NCI-H526 (cell line): ENCODE data around the gene MAPK8IP2.
A peak's percentile ranks its signal among the peaks of the same experiment; 100 is the strongest.
"Not testable (repeated sequence)": the region's sequence is repeated elsewhere in the genome, so short reads cannot be mapped to it uniquely, and the experiment has no call there.

ENCODE experiments used
- DNase-seq, 2 experiments: peaks; one replicate each; lab custom pipeline; 2025; lab: John Stamatoyannopoulos, UW

The MAPK8IP2 gene

GRCh38 chr22:50599816-50600455 is 657 bp upstream of the MAPK8IP2 start:
- peak in 1 of 2 experiments; percentile 50 for DNase-seq

DNA sequence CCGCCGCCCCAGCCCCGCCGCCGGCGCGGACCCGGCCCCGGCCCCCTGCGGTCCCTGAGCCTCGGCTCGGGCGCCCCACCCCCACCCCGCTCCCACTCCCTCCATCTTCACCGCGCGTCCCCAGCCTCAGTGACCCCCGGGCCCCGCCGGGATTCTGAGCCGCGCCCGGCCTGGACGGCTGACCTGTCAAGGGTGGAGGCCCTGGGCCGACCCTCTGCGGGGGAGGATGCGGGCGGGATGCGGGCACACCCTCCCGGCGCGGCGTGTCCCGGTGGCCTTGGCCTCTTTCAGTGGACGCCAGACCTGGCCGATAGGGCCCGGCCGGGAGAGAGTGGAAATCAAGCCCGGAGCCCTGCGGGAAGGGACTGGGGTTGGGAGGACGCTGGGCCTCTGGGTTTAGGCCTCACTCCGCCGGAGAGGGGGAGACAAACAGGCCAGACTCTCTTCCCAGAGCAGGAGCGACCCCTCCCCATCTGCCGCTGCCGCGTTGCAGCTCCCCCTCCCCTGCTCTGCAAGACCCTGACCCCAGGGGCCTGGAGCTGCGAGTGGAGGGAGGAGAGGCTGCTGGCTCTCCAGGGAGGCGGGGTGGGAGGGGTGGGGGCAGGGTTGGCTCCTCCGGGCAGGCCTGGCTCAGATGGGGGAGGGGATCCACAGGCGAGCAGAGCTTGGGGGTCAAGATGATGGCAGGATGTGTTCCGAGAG is 525 bp downstream of the MAPK8IP2 start:
- peak in 1 of 2 experiments; percentile 44 for DNase-seq

GRCh38 chr22:50601669-50602337 is 1.2 kb downstream of the MAPK8IP2 start:
- no peak for DNase-seq

DNA sequence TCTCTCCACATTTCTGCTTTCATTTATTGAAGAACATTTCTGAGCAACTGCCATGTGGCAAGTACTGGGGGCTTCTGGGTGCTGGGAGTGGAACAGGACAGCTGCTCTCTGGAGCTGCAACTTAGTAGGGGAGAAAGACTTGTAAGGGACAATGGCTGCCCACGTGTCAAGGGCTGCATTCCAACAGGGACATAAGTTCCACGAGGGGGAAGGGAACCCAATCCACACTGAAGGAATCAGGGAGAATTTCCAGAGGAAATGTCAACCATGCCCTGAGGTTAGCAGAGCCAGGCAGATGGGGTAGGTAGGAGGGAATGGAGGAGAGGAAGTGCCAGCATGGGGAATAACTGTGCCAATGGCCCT is 1.7 kb downstream of the MAPK8IP2 start:
- no peak for DNase-seq

DNA sequence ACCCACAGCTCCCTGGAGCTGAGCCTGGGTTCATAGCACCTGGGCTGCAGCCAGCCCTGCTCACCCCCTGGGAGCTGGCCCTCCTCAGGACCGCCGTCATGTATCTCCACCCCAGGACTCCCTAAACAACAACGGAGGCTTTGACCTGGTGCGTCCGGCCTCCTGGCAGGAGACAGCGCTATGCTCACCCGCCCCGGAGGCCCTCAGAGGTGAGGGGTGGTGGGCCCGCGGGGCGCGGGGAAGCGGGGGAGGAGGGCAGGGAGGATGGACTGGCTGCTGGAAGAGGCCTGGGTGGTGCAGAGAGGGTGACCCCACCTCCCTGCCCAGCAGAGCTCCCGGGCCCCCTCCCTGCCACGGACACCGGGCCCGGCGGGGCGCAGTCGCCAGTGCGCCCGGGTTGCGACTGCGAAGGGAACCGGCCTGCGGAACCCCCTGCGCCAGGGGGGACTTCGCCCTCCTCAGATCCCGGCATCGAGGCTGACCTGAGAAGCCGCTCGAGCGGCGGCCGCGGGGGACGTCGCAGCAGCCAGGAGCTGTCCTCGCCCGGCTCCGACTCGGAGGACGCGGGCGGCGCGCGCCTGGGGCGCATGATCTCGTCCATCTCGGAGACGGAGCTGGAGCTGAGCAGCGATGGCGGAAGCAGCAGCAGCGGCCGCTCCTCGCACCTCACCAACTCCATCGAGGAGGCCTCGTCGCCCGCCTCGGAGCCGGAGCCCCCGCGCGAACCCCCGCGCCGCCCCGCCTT is 3.1 kb downstream of the MAPK8IP2 start:
- DNase-seq, result no peak

GRCh38 chr22:50604256-50605001 is 3.8 kb downstream of the MAPK8IP2 start:
- no peak for DNase-seq

DNA sequence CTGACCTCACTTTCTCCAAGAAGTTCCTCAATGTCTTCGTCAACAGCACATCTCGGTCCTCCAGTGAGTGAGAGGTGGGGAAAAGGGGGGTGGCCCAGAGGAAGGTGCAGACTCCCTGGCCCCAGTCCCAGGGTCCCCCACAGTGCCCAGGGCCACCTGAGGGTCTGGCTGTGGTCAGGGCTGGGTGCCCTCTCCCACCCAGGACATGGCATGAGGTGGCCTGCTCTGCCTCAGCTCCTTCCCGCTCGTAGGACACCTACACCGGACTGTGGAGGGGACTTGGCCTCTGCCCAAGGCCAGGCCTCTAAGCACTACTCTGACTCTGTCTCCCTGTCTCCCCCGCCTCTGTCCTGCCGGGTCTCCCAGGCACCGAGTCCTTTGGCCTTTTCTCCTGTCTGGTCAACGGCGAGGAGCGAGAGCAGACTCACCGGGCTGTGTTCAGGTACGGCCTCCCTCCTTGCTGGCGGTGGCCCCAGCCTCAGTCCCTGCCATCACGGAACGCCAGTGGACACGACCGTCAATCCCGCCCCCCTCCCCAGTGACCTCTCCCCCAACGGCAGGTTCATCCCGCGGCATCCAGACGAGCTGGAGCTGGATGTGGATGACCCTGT is 4.5 kb downstream of the MAPK8IP2 start:
- no peak for DNase-seq

- no peak for DNase-seq
These were observed 5.1 kb downstream of the MAPK8IP2 start for GRCh38 chr22:50605613-50606074.

DNA sequence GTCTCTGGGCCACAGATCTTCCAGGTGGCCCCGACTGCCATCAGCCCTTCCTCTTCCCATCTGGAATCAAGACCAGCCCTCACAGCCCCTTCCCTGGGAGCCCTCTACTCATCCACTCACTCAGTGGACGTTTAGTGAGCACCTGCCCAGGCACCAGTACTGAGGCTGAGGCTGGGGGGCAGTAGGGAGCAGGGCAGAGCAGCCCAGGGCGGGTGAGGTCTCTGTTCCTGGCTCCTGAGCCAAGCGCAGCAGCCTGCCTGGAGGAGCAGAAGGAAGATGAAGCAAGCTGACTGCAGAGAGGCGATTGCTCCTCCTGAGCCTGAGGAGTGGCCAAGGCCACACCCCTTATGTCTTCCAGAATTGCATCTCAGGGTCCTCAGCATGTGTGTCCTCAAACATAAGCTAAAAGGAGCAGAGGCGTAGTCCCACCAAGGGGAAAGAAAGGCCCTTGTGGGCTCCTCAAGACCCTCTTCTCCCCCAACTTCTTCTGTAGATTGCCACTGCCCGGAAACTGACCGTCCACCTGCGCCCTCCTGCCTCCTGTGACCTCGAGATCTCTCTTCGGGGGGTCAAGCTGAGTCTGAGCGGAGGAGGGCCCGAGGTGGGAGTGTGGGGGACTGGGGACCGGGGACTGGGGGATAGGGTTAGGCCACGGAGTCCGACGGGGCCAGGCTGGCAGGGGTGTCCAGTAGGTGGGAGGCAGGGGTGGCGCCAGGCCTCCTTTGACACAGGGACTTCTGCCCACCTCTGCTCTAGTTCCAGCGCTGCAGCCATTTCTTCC is 5.8 kb downstream of the MAPK8IP2 start:
- DNase-seq, result no peak

DNA sequence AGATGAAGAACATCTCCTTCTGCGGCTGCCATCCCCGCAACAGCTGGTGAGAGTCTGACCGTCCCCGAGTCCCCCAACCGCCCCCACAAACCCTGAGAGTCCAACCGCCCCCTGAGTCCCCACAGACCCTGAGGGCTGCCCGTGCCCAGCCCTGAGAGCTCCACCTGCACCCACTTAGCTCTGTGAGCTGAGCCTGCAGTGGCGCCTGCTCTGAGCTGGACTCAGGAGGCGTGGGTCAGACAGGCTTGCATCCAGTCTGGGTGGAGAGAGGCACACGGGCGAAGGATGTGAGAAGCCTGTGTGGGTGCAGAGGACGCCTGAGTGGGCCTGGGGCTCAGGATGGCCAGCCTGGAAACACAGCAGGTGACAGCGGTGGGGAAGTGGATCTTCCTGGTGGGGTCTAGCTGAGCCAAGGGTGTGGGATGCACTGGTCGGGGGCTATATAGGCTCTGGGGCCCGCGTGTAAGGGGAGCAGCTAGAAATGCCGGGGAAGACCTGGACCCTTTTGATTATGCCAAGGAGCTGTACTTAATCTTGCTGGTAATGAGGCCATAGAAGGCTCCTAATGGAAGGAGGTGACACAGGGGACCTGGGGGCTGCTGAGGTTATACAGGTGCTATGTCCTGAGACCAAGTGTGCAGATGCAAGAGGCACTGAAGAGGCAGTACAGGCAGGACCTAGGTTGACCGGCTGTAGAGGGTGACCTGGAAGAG is 6.5 kb downstream of the MAPK8IP2 start:
- no peak for DNase-seq

DNA sequence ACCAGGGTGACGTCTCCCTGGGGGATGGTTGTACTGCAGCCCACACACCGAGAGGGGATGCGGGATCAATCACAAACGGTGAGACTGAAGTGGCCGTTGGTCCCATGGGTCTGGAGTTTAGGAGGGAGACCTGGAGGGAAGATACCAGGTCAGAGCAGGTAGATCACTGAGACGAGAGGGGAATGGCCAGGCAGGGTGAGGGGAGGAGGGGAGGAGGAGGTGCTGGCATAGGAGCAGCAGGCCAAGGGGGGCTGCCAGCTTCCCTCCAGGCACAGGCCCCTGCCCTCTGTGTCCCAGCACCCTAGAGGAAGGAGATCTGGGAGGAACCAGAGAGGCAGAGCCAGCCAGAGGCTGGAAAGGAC is 7.0 kb downstream of the MAPK8IP2 start:
- DNase-seq, result no peak

- not testable (repeated sequence) for DNase-seq
These were observed 7.7 kb downstream of the MAPK8IP2 start for GRCh38 chr22:50608058-50608840.

DNA sequence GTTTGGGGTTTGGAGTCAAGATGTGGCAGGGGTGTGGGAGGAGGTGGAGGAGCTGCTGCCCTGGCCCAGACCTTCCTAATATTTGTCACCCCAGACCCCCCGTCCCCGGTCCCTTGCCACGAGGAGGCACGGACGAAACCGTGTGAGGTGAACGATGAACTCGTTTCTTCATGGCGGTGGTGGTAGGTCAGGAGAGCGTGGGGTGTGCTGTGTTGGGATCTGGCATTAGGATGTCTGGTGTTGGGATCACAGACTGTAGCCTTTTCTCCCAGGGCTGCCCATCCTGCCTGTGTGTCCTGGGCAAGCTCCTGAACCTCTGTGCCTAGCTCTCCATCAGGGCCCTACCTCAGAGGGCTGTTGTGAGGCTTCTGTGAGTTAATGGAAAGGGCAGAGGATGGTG is 8.4 kb downstream of the MAPK8IP2 start:
- DNase-seq, result no peak

DNA sequence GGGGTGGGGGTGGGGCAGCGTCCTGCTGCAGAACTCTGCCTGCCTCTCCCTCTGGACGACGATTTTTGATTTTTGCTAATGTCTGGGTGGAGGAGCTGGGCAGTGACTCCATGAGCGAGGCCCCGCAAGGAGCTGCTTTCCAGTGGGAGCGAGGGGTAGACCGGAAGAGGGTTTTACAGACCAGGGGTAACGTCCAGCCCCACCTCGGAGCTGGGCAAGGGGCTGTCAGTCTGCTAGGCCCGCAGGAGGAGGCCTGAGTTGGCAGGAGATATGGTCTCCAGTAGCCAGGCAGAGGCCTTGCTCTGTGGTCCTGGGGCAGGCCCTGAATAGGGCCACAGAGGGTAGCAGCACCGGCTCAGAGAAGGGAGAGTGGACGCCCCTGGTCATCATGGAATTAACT is 9.0 kb downstream of the MAPK8IP2 start:
- DNase-seq, result no peak

DNA sequence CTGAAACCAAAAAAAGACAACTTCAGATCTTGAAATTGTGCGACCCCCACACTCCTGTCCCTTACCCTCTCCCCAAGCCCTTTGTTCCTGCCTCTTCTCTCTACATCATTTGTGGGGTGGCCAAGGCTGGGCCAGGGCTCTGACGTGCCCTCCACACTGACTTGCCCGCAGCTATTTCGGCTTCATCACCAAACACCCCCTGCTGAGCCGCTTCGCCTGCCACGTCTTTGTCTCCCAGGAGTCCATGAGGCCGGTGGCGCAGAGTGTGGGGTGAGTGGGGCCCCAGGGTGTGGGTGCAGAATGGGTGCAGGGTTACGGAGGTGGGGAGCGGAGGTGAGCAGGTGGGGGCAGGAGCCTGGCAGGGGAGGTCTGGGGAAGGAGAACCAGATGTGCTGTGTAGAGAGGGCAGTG is 9.5 kb downstream of the MAPK8IP2 start:
- DNase-seq, result no peak

DNA sequence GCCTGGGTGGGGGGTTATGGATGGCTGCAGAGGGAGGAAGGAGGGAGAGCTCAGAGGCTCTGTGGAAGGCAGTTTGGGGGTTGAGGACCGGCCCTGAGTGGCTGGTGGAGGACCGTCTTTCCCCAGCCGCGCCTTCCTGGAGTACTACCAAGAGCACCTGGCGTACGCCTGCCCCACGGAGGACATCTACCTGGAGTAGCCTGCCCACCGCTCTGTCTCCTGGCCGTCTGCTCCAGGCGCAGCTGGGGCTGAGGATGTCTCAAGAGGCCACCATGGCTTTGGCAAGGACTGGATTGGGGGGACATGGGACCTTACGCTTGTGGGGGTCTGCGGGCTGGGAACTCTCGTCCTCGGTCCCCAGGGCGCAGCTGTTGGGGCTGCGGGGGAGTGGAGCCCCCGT is 10.0 kb downstream of the MAPK8IP2 start:
- DNase-seq, result no peak

DNA sequence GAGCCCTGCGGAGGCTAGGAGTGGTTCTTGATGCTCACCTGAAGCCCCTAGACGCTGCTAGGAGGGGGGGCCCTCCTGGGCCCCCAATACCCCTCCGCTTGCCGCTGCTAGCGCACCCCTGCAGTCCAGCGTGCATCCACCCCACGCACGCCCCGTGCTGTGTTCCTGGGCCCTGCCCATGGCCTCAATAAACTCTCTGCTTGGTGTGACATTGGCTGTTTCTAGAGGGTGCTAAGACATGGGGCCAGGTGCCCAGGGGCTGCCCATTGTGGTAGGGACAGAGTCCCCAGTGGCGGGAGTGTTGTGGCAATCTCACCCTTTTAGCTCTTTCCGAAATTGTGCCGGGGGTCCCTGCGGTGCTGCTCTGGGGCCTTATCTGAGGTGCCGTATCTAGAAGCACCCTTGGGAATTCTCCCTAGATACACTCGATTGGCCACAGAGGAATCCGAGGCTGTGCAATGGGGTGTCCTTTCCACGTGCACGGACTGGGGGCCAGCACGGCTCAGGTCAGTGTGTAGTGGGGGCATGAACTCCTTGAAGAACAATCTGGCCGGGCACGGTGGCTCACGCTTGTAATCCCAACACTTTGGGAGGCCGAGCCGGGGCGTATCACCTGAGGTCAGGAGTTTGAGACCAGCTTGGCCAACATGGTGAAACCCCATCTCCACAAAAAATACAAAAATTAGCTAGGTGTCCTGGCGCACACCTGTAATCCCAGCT is 10.9 kb downstream of the MAPK8IP2 start:
- no peak for DNase-seq

- no peak for DNase-seq
These were observed 11.6 kb downstream of the MAPK8IP2 start for GRCh38 chr22:50612168-50612527.
